Measurements from ENCODE around the gene COQ10A. TPM values are rescaled to one million over a fixed set of nuclear protein-coding genes. Genes with fewer than 3 reads are reported as not detected.
A peak's percentile ranks its signal among the peaks of the same experiment; 100 is the strongest.
"Not testable (repeated sequence)": the region's sequence is repeated elsewhere in the genome, so short reads cannot be mapped to it uniquely, and the experiment has no call there.

COQ10A gene
- total and polyA plus RNA-seq, 2 of the 13 experiments (the other 11 are each of a cell fraction or from before 2014, with no cell fraction given): 21.0 to 37.3 TPM

- no peak for TF ChIP-seq NFE2L2 (IDR thresholded peaks at IDR 0.05; ENCODE audit: low read length)
- no peak for TF ChIP-seq IRF9 (CRISPR knock-in tag; IDR thresholded peaks at IDR 0.05; ENCODE audit: borderline replicate concordance)
- TF ChIP-seq ZFP62 (CRISPR knock-in tag; IDR thresholded peaks at IDR 0.05): no peak
Measured at GRCh38 chr12:56282030-56282429, 15.3 kb downstream of the COQ10A start (continued).

- no TSS peak for BruUV-seq (replicated peaks)
- Histone ChIP-seq H3K4me2 (ENCODE audit: low read depth, low read length) (no peak overlapping the region), H3K4me1 (ENCODE audit: insufficient read depth, low read length) (peaks cover 21% of the 10 kb centered on the region), H3K27ac (ENCODE audit: extremely low read length, insufficient read depth, low read length) (no peak overlapping the region), H4K20me1 (ENCODE audit: insufficient read depth, low read length) (no peaks in the 10 kb centered on the region), H3K9me3 (ENCODE audit: low read length) (no peaks in the 10 kb centered on the region), H3K79me2 (ENCODE audit: insufficient read depth, low read length) (peaks cover 4% of the 10 kb centered on the region), H3K36me3 (replicated peaks in 1 of 2; ENCODE audit: control insufficient read depth in 1 of 2, insufficient read depth in 2 of 2, low read length in 2 of 2) (peaks cover 15 to 66% of the 10 kb centered on the region in 2 experiments), H3K4me3 (replicated peaks in 1 of 3; ENCODE audit: insufficient read depth in 1 of 3, low read depth in 2 of 3, low read length in 3 of 3) (no peak overlapping the region), H3K27me3 (ENCODE audit: control insufficient read depth in 1 of 2, insufficient read depth in 2 of 2, low read length in 2 of 2) (no peaks in the 10 kb centered on the region), H2AFZ (ENCODE audit: low read length) (no peak overlapping the region), H3K9ac (ENCODE audit: insufficient read depth, low read depth, low read length) (no peak overlapping the region)
- 96% methylated on average over 2 of the region's 2 CpGs for WGBS (ENCODE audit: low lambda C conversion rate)
- intact Hi-C loops (cut with micrococcal nuclease; ENCODE audit: unreplicated experiment): no loop called here
- ATAC-seq (no peak), FAIRE-seq (no peak), DNase-seq (ENCODE audit: low spot score) (no peak)
- in situ Hi-C loops (cut with HindIII; ENCODE audit: extremely low pct_ligation_motif_present, low pct_unique_long_range_greater_than_20kb): no loop called here
- ChIA-PET CTCF (ENCODE audit: low intra/inter-chr PET ratio, low total read pairs) (no interaction called here), POLR2A (interaction anchor here (1.5 kb wide), 1 partner anchor 15 kb away, joined by 4 read pairs; no protein-coding TSS in a partner anchor)
- peak; percentile 92 for TF ChIP-seq MAFF (IDR thresholded peaks at IDR 0.05; ENCODE audit: low read depth, low read length)
- no peak for TF ChIP-seq RFX3 (CRISPR knock-in tag; IDR thresholded peaks at IDR 0.05)
- TF ChIP-seq CBX1 (IDR thresholded peaks at IDR 0.05; ENCODE audit: low read depth): no peak
- TF ChIP-seq MAFK (conservative IDR thresholded peaks at IDR 0.05 in 1 of 2, IDR thresholded peaks at IDR 0.05 in 1 of 2; ENCODE audit: low read length in 2 of 2): peak; percentile 91 to 94
Measured at GRCh38 chr12:56282579-56282978, 15.8 kb downstream of the COQ10A start.

- FAIRE-seq; H3K4me2 ChIP-seq (ENCODE audit: low read depth, low read length); H3K9ac ChIP-seq (ENCODE audit: insufficient read depth, low read depth, low read length); H2AFZ ChIP-seq (ENCODE audit: low read length); intact Hi-C loops (cut with micrococcal nuclease; ENCODE audit: unreplicated experiment); H4K20me1 ChIP-seq (ENCODE audit: insufficient read depth, low read length); ATAC-seq; in situ Hi-C loops (cut with HindIII; ENCODE audit: extremely low pct_ligation_motif_present, low pct_unique_long_range_greater_than_20kb); H3K9me3 ChIP-seq (ENCODE audit: low read length); BruUV-seq (replicated peaks); H3K4me3 ChIP-seq (replicated peaks in 1 of 3; ENCODE audit: insufficient read depth in 1 of 3, low read depth in 2 of 3, low read length in 3 of 3); H3K27ac ChIP-seq (ENCODE audit: extremely low read length, insufficient read depth, low read length); H3K27me3 ChIP-seq (ENCODE audit: control insufficient read depth in 1 of 2, insufficient read depth in 2 of 2, low read length in 2 of 2); DNase-seq (ENCODE audit: low spot score); CTCF ChIA-PET (ENCODE audit: low intra/inter-chr PET ratio, low total read pairs): not testable (repeated sequence)
- H3K4me1 ChIP-seq (ENCODE audit: insufficient read depth, low read length): peaks cover 38% of the 10 kb centered on the region
- POLR2A ChIA-PET: interaction anchor here (1.5 kb wide), 1 partner anchor 17 kb away, joined by 4 read pairs; no protein-coding TSS in a partner anchor
- H3K79me2 ChIP-seq (ENCODE audit: insufficient read depth, low read length): peaks cover 15% of the 10 kb centered on the region
- peaks cover 12 to 51% of the 10 kb centered on the region in 2 experiments for H3K36me3 ChIP-seq (replicated peaks in 1 of 2; ENCODE audit: control insufficient read depth in 1 of 2, insufficient read depth in 2 of 2, low read length in 2 of 2)
- 100% methylated on average over 5 of the region's 5 CpGs for WGBS (ENCODE audit: low lambda C conversion rate)
Measured at GRCh38 chr12:56284263-56284662, 17.5 kb downstream of the COQ10A start.

Data from HepG2 (cell line).